ENCODE data around the gene ABCA8.

The ABCA8 gene

DNA sequence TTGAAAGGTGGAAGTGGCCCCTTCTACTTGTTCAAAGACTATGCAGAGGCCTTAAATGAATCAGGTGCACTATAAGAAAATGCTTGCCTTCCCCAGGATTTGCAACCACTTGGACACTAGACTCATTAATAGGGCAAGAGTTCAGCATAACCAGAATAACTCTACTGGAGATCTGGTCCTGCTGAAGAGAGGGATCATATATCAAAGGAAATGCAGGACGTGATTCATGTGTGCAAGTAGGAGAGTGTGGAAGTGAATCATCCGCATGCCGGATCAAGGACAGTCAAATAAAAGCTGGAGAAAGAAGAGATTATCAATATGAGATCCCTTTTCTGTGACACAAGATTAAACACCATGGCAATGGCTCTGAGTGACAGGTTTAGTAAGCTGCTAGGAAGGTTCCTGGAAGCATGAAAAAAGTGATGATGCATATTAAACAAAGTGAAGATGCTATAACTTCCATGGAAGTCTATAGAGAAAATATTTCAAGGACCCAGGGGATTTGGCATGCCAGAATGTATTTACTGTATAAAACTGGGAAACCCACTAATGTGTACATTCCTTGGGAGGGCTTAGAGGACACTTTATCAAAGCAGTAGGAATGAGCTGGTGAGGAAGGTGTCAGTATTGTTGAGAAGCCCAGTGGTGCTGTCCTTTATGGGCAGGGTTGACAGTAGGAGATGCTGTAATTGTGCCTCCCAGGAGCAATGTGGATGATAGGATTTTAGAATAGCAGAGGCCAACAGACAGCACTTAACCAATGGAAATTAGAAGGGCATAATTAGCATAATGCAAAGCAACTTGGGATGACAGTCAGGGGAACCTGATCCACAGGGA lies 133.1 kb downstream of the ABCA8 start:
- DNase-seq = no peak

DNA sequence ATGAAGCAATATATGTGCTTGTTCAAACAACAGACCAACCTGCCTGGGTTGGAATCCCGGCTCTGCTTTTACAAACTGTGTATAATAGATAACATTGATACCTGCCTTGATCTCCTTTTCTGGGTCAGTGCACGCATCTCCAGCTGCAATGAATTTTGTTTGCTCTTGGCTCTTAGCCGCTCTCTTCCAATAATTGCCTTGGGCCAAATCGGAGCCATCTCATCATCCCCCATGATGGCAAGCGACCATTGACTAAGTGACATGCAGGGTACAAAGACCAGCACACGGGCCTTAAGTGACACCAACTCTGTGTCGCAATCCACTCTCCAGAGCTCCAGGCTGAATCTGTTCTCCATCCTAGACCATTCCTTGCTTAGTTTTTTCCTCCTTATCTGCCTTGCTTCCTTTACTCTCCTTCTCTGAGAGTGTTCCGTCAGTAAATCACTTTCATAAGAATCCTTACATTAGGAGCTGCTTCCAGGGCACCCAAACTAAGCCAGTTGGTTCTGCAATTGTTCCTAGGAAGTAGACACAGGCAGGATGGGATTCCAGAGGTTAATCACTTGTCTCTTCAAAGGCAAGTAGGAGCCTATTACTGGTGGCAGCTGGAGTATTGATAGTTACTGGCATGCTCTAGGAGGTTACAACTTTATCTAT lies 134.2 kb downstream of the ABCA8 start:
- DNase-seq = no peak

DNA sequence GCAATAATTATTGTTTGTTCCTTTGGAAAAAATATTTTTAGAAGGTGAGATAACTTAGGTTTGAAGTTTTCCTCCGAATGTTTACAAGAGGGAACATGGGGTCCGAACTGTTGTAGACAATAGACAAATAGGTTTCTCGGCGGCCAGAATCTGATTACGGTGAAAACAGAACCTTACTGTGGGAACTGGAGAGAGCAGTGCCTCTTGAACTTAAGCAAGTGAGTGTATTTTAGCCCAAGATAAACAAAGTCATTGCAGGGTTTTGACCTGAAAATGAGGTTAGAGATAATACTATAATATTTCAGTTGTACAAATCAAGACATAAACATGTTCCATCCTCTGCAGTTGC lies 134.7 kb downstream of the ABCA8 start:
- no peak for DNase-seq

DNA sequence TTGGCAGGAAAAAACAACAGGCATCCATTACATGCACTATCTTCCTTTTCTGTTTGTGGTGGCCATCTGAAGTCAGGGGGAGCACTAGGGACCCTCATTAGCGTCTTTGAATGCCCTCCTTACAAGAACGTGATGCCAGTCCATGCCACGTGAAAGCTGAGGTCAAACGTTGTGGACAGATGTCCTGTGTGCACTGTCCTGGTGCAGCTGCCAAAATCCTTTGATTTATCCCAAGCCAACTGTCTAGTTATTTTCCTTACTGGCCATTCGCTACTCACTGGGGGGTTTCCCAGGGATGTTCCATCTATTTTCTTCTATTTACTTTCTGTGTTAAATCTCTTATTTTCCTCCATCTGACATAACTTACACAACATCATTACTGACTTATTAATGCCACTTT lies 135.7 kb downstream of the ABCA8 start:
- no peak for DNase-seq

All from CD4-positive, alpha-beta T cell treated with Interleukin-4 for 1 hour (primary cell).